HG02970 (cell line): ENCODE measurements around the gene GALNT6.
A peak's percentile ranks its signal among the peaks of the same experiment; 100 is the strongest.

Source experiments
- ATAC-seq: cut with Tn5 transposase; IDR thresholded peaks from one replicate; pipeline ENCODE4 v1.9.1; 2021; ENCODE audit warnings: mild to moderate bottlenecking, moderate library complexity, moderate number of reproducible peaks; ENCODE audit not compliant: unreplicated experiment, low FRiP score

GALNT6 gene, protein sequence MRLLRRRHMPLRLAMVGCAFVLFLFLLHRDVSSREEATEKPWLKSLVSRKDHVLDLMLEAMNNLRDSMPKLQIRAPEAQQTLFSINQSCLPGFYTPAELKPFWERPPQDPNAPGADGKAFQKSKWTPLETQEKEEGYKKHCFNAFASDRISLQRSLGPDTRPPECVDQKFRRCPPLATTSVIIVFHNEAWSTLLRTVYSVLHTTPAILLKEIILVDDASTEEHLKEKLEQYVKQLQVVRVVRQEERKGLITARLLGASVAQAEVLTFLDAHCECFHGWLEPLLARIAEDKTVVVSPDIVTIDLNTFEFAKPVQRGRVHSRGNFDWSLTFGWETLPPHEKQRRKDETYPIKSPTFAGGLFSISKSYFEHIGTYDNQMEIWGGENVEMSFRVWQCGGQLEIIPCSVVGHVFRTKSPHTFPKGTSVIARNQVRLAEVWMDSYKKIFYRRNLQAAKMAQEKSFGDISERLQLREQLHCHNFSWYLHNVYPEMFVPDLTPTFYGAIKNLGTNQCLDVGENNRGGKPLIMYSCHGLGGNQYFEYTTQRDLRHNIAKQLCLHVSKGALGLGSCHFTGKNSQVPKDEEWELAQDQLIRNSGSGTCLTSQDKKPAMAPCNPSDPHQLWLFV

DNA sequence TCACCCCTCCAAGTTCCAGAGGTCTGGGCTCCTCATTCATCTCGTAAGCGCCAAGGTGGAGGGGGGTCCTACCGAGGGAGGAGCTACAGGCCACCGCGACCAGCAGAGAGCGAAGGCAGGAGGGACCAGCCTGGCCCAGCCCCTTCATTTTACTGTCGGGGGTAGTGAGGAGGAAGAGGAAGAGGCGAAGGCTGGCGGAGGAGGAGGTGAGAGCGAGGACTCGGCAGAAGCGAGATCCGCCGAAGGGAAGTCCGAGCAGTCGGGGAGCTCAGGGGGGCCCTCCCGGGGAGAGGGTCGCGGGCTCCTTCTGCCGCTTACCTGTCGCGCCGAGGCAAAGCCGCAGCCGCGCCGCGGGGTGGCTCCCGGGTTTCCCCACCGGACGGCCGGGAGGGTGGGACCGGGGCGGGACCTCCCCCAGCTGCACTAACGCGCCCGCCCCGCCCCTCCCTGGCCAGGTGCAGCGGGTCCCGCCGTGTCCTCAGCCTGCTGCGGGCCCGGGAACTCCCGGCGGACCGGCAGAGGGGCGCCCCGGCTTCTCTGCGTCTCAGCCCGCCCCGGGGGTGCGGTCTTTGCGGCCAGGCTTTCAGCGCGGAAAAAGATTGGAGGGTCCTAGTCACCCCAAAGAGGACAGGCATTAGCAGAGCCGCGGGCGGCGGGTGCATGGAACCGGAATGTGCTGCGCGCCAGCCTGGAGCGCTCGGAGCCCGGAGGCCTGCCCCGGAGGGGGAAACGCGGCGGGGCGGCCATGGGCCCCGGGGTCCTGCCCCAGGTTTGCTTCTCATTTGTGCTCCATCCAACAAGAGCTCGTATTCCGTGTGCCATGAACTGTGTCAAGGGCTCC is at the start of gene GALNT6:
Gene GALNT6, minus strand, starts transcription at position 124 of the 841 bp plus-strand sequence. CDS start 11,625 bp downstream, outside the sequence.
- ATAC-seq = peak; percentile 52

DNA sequence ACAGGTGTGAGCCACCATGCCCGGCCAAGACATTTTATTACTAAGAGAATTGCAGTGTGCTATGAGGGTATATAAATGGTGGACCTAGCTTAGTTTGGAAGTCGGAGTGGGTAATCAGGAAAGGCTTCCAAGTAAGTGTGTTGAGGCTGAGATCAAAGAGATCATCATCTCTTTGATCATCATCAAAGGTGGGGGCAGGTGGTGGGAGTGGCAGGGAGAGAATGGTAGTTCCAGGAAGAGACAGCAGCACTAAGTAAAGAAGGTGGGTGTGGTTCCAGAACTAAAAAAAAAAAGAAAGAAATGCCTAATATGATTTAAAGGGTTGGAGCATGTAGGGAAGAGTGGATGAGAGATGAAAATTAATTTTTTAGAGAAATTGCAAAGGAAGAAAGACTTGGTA is 48.1 kb upstream of the GALNT6 start:
- no peak for ATAC-seq

DNA sequence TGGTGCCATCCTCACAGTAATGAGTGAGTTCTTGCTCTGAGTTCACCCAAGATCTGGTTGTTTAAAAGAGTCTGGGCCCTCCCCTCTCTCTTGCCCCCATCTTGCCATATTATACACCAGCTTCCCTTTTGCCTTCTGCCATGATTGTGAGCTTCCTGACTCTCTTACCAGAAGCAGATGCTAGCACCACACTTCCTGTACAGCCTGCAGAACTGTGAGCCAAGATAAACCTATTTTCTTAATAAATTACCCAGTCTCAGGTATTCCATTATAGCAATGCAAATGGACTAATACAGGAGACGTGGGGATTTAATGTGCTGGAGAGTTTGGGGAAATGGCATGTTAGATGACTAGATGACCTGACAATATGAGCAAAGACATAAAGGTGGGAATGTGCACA is 46.2 kb upstream of the GALNT6 start:
- no peak for ATAC-seq

DNA sequence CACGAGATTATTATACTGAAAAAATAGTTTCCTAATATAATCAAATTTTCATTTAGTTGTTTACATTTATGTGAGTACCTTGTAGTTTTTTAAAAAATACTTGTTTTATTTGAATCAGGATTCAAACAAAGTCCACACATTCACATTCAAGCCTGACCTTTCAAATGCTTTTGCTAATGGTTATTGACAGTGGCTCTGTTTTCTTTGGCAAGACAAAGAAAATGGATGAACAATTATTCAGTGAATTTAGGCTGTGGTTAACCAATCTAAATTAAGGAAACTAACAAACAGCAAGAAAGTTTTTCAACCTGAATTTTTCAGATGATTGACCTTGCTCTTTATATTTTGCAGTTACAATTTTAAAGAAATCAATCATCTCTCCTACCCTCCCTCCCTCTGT is 43.1 kb upstream of the GALNT6 start:
- no peak for ATAC-seq

DNA sequence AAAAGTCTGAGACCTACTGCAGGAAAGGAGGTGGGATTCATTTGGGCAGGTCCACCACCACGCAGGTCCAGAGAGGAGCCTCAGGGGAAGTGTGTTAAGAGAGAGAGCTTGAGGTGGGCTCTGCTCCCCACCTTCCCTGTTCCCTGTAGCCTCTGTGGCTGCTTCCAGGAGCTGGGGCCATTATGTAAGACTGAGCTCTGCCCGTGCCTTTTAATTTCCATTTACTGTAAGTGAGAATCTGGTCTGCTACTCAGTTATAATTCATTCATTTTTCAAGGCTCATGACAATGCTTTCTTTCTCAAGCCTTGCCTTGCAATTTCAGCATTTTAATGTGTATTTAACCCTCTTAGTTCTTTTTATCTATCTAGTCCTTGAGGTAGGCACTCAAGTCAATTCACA is 41.7 kb upstream of the GALNT6 start:
- no peak for ATAC-seq

DNA sequence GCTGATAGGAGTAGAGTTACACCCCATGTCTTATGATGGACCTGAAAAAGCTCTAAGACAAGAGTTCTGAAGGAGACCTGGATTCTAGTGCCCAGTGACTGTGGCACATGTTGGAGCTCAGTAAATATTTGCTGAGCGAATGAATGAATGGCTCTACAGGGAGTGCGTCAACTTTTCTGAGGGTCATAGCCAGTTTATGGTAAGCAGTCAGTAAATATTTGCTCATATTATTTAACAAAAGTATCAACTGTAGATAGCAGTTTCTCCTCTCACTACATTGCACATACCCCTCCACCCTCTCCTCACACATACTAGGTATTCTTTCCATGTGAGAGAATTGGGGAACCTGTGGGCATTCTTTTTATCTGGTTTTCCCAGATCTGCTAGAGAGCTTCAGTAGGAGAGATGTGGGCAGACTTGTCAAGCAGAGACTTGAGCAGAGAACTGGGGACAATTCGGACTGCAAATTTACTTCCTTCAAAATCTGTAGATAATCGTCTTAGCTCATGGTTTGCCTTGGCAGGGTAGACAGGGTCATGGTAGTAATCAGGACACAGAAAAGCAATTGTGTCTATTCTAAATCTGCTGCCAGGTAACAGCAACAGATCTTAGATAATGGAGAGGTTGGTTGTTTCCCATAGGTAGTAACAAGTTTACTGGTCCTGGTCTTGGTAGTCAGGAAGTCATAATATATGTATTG is 39.1 kb upstream of the GALNT6 start:
- no peak for ATAC-seq

DNA sequence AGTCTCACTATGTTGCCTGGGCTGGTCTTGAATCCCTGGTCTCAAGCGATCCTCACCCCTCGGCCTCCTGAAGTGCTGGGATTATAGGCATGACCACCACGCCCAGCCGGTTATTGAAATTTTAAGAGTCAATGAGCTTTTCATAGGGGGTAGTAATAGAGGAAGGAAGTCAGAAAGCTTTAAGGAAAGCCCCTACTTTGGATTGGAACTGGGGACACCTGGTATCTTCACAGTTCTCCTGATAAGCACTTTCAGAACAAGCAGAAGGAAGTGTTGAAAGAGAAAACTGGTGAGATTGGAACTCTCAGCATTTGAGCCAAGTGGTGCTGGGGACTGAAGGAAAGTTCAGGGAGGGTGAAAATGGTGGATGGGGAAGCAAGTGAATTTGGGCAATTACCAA is 38.5 kb upstream of the GALNT6 start:
- ATAC-seq = no peak

DNA sequence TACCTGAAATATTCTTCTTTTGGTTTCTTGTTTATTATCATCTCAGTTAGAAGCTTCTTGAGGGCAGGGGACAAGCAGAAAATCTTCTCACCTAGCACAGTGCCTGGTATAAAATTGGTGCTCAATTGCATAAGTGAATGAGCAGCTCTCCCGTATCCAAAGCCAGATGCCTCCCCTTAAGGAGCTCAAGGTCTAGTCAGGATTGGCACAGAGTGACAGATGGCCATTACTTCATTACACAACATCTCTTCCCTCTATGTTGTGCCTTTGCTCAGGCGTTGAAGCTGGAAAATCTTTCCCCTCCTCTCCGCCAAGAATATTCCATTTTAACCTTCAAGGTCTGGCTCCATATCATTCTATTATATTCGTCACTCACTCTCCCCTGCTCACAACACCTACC is 37.0 kb upstream of the GALNT6 start:
- ATAC-seq = no peak

DNA sequence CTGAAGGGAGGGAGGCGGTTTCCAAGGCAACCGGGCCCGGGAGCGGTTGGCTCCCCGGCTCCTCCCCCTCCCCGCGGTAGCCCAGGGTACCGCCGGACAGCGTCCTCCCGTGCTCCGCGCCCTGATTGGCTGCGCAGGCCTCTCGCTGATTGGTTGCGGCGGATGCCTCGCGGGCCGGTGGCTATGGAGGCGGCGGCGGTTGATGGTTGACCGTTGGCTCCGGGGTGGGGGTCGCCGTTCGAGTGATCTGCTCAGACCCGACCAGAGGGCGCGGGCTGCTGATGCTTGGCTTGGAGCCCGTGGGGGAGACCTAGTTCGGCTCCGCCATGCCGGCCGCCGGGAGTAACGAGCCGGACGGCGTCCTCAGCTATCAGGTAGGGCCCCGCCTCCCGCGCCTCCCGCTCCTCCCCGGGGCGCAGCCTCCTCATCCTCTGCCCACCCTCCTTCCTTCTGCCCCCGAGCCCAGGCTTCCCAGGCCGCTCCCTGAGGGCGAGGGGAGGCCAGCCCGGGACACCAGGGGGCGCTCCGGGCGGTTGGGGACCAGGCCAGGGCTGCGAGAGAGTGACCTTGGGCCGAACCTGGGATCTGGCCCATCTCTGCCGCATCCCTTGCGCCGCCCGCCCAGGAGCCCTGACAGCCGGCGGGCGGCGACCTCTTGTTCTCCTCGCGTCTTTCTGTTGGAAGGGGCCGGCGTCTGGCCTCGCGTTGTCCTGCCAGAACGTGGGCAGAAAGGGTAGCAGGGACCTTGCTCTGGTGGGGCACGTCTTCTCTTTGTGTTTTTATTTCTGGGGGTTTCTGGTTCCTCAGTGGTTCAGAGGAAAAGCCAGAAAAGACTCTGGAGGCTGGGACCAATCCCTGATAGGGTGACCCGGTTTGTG is 33.7 kb upstream of the GALNT6 start, which contains the start of gene SLC4A8:
Gene SLC4A8, plus strand, starts transcription at position 170 of the 878 bp plus-strand sequence. Its CDS starts 157 bp downstream, at position 327.
- ATAC-seq = peak; percentile 68

DNA sequence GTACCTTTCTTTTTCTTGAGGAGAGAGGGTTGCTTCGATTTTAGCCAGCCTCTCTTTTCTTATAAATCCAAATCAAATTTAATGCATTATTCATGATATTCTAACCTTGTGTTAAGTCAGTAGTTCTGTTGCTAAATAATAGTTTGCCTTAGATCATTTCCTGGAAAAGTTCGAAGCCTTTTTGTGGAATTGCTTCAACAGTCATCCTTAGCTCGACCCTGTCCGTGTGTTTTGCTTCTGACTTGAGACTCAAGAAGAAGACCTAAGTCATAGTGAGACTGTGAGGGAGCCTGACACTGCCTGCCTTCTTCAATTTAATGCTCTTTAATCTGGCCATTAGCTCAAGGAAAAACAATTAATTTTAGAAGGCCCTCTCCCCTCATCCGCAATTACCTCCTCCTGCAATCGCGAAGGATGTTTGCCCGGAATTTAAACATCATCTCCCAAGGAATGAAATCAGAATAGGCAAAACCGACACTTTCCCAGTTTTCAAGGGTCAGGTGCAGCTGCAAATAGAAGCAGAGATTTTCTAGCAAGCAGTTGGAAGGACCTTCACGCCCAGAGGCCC is 33.0 kb upstream of the GALNT6 start:
- ATAC-seq = no peak

DNA sequence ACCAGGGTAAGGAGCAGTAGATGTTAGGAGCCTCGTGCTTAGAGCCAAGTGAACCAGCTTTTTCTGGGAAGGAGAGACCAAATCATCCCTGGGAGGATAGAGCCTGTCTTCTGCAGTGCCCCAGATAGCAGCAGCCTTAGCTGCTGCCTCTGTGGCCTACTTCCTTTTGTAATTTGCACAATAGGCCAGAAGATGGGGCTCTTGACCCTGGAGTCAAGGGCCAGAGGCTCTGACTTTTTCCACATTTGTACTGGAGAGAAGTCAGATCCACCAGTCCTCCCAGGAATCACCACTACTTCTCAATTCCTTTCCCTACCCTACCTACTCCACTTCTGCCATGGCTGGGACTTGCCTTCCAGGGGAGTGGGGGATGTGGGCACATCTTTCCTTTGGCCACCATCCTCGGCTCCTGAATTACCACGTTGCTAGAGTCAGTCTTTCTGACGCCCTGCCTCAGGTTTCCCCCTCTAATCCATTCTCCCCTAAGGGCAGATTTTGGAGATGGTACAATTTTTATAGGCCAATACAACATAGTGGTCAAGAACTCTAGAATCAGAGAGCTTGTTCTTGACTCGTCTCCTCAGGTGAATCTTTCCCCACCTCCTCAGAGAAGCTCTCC is 30.2 kb upstream of the GALNT6 start:
- no peak for ATAC-seq

DNA sequence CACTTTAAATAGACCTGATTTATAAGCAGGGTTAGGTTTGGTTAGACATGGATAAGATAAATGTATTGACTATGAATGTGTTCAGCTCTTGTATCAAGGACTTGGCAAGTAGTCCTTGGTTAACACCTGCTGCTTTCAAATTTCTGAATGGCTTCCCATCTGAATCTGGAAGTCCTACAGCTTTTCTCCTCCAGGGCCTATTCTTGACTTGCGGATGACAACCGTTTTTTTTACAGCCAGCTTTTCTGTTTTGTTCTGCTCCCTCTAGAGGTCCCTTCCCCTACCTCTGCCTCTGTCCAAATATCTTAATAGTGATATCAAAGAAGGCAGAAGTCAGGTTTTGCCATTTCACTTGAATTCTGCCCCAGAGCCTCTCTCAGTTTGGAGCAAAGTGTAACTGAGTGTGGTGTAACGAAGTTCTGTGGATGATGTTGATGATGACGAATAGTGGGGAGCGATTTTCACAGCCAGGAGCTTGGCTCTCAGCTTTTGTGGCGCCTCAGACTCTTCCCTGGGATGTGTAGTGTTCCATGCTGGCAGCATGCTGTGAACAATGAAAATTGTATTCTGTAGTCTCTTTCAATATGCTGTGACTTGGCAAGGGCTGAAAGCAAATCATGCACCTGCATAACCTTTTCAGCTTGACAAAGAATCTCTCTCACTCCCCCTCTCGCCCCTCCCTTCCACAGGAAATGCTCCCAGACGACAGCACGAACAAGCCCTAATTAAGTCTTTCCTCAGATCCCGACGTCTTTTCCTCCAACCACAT is 28.4 kb upstream of the GALNT6 start:
- ATAC-seq = no peak

DNA sequence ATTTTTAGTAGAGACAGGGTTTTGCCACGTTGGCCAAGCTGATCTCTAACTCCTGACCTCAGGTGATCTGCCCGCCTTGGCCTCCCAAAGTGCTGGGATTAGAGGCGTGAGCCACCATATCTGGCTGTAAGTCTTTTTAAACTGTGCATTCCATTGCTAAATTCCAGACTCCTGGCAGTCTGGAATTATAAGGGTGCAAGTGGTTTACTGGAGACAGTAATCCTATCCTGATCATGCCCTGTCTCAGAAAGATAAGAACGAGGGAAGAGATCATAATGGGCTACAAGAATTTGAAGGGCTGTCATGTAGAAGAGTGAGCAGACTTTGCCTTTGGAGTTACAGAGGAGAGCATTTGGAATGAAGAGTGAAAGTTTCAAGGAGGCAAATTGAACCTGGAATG is 26.6 kb upstream of the GALNT6 start:
- no peak for ATAC-seq

DNA sequence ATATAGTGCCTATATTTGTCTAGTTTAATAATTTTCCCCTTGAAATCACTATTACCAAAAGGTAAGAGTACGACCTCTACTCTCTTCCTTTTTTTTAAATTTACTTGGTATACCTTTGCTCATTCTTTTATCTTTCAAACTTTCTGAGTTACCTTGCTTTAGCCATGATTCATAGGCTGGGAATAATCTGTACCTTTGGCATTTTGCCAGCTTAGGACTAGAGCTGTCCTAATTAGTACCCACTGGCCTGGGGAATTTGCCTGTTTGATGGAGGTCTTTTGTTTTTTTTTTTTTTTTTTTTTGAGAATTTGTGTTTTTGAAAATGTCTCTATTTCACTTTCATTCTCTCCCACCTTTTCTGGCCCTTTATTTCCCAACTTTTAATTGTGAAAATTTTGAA is 24.7 kb upstream of the GALNT6 start:
- ATAC-seq = no peak

DNA sequence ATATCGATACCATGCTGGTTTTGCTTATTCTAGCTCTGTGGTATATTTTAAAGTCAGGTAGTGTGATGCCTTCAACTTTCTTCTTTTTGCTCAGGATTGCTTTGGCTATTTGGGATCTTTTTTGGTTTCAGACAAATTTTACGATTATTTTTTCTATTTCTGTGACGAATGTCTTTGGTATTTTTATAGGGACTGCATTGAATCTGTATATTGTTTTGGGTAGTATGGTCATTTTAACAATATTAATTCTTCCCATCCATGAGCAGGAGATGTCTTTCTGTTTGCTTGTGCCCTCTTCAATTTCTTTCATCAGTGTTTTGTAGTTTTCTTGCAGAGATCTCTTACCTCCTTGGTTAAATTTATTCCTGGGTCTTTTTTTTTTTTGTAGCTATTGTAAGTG is 22.6 kb upstream of the GALNT6 start:
- ATAC-seq = no peak

DNA sequence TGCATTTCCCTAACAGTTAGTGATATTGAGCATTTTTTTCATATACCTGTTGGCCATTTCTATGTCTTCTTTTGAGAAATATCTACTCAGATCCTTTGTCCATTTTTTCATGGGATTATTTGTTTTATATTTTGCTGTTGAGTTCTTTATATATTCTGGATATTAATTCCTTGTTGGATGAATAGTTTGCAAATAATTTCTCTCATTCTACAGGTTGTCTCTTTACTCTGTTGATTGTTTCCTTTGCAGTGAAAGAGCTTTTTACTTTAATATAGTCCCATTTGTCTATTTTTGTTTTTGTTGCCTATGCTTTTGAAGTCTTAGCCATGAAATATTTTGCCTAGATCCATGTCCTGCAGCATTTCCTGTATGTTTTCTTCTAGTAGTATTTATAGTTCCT is 21.9 kb upstream of the GALNT6 start:
- no peak for ATAC-seq

DNA sequence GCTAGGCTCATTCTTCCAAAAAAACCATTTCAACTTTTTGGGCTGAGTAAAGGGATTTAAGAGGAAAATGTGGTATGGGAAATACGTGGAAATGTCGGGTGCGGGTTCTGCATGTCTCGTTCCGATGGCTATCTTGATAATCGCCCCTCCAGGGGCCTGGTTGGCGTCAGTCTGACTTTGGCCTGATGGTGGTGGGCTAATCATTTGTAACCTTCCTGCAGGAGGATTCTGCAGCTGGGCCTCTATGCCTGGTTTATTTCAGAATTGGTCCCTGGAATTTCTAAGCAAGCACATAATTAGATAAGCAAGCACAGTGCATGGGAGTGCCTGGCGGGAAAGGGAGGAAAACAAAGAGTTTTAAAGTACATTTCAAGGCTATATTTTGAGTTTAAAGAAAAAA is 18.6 kb upstream of the GALNT6 start:
- ATAC-seq = no peak

DNA sequence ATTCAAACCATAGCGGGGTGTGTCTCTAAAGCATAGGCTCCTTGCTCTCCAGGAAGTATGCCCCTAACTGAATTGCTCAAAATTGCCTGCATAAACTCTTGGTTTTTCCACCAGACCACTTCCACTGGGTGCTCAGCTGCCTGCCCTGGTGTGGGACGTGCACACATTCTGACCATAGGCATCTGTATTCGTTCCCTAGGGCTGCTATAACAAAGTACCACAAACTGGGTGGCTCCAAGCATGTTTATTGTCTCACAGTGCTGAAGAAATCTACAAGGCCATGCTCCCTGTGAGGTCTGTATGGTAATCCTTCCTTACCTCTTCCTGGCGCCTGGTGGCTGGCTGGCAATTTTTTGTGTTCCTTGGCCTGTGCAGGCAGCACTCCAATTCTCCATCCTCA is 16.4 kb upstream of the GALNT6 start:
- ATAC-seq = no peak
